Measurements from ENCODE around the gene BCAS3.

GRCh38 chr17:61247439-61247838, 569.8 kb downstream of the BCAS3 start:
- TF ChIP-seq, protein P1, sequence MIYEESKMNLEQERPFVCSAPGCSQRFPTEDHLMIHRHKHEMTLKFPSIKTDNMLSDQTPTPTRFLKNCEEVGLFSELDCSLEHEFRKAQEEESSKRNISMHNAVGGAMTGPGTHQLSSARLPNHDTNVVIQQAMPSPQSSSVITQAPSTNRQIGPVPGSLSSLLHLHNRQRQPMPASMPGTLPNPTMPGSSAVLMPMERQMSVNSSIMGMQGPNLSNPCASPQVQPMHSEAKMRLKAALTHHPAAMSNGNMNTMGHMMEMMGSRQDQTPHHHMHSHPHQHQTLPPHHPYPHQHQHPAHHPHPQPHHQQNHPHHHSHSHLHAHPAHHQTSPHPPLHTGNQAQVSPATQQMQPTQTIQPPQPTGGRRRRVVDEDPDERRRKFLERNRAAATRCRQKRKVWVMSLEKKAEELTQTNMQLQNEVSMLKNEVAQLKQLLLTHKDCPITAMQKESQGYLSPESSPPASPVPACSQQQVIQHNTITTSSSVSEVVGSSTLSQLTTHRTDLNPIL (CRISPR knock-in tag; IDR thresholded peaks at IDR 0.05; ENCODE audit: low read depth): no peak
- TF ChIP-seq GLIS3 (CRISPR knock-in tag; IDR thresholded peaks at IDR 0.05) (no peak), ISL1 (CRISPR knock-in tag; IDR thresholded peaks at IDR 0.05) (no peak), ZC3H10 (CRISPR knock-in tag; IDR thresholded peaks at IDR 0.05) (no peak), ZFP3 (CRISPR knock-in tag; IDR thresholded peaks at IDR 0.05) (no peak), ZNF8 (CRISPR knock-in tag; IDR thresholded peaks at IDR 0.05) (no peak), ARNTL (CRISPR knock-in tag; IDR thresholded peaks at IDR 0.05; ENCODE audit: borderline replicate concordance, low read depth) (no peak), CSRNP3 (CRISPR knock-in tag; IDR thresholded peaks at IDR 0.05) (no peak), ESRRG (CRISPR knock-in tag; IDR thresholded peaks at IDR 0.05) (no peak), ZFP30 (CRISPR knock-in tag; IDR thresholded peaks at IDR 0.05) (no peak)
- TF ChIP-seq, protein P2, sequence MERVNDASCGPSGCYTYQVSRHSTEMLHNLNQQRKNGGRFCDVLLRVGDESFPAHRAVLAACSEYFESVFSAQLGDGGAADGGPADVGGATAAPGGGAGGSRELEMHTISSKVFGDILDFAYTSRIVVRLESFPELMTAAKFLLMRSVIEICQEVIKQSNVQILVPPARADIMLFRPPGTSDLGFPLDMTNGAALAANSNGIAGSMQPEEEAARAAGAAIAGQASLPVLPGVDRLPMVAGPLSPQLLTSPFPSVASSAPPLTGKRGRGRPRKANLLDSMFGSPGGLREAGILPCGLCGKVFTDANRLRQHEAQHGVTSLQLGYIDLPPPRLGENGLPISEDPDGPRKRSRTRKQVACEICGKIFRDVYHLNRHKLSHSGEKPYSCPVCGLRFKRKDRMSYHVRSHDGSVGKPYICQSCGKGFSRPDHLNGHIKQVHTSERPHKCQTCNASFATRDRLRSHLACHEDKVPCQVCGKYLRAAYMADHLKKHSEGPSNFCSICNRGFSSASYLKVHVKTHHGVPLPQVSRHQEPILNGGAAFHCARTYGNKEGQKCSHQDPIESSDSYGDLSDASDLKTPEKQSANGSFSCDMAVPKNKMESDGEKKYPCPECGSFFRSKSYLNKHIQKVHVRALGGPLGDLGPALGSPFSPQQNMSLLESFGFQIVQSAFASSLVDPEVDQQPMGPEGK (CRISPR knock-in tag; IDR thresholded peaks at IDR 0.05; ENCODE audit: borderline replicate concordance): no peak
- TF ChIP-seq, protein P3, sequence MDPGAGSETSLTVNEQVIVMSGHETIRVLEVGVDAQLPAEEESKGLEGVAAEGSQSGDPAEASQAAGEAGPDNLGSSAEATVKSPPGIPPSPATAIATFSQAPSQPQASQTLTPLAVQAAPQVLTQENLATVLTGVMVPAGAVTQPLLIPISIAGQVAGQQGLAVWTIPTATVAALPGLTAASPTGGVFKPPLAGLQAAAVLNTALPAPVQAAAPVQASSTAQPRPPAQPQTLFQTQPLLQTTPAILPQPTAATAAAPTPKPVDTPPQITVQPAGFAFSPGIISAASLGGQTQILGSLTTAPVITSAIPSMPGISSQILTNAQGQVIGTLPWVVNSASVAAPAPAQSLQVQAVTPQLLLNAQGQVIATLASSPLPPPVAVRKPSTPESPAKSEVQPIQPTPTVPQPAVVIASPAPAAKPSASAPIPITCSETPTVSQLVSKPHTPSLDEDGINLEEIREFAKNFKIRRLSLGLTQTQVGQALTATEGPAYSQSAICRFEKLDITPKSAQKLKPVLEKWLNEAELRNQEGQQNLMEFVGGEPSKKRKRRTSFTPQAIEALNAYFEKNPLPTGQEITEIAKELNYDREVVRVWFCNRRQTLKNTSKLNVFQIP (CRISPR knock-in tag; IDR thresholded peaks at IDR 0.05; ENCODE audit: borderline replicate concordance, low read depth): no peak
